Mucosa of descending colon (tissue), 3 donors: ENCODE measurements around the gene BLCAP. TPM values are rescaled to one million over a fixed set of nuclear protein-coding genes. Genes with fewer than 3 reads are reported as not detected.
A peak's percentile ranks its signal among the peaks of the same experiment; 100 is the strongest.
"Not testable (repeated sequence)": the region's sequence is repeated elsewhere in the genome, so short reads cannot be mapped to it uniquely, and the experiment has no call there.

Experiments used
- ATAC-seq: fragments of 200-7000 bp; cut with Tn5 transposase; one replicate; pipeline ENCODE4 v1.9.1; 2020; ENCODE audit warnings: mild to moderate bottlenecking, moderate library complexity
- DNase-seq, 3 donors: peaks; one replicate each; pipeline ENCODE4 v3.0.0-alpha.2; 2020
- H3K36me3 ChIP-seq: fragments of 200-600 bp; one replicate; pipeline ENCODE4 v1.8.0; 2021; ENCODE audit warnings: low read depth, mild to moderate bottlenecking
- H3K4me1 ChIP-seq: fragments of 200-600 bp; one replicate; pipeline ENCODE4 v1.8.0; 2021; ENCODE audit warnings: low read depth, mild to moderate bottlenecking
- H3K4me3 ChIP-seq: fragments of 200-600 bp; one replicate; pipeline ENCODE4 v1.8.0; 2021; ENCODE audit warnings: mild to moderate bottlenecking
- H3K9me3 ChIP-seq: fragments of 200-600 bp; one replicate; pipeline ENCODE4 v1.8.0; 2021; ENCODE audit warnings: mild to moderate bottlenecking
- intact Hi-C, 2 donors: fragments of 100-400 bp; cut with DNase I in 1 of 2; cut with micrococcal nuclease in 1 of 2; formaldehyde crosslinking; loops; one replicate each; pipeline versions ENCODE4 v1.11.0 to v1.11.1; 2022; cut with DNase I, micrococcal nuclease
- total RNA-seq, 3 donors: library from RNA; stranded (reverse); fragmentation: NEBNext Ultra II Directional in 2 of 3; extraction: Animal tissue kit (Norgen Biotek cat#: 25700) in 2 of 3; gene quantifications; one replicate each; pipeline versions ENCODE4 v1.2.1 to v1.2.4, GENCODE V29; 2021 to 2023
- TF ChIP-seq, protein P1 (sequence below): fragments of 200-600 bp; IDR thresholded peaks from one replicate; pipeline ENCODE4 v1.8.0; 2022; ENCODE audit warnings: antibody characterized with exemption, mild to moderate bottlenecking
- donor health status: DM: no; HTN: no; CAD: no; lungs with moderate emphysema.
- donor health status: DM: no; HTN: no; CAD: no.
- donor health status: DM: no; HTN: yes; CAD: no.

Gene BLCAP
- total RNA-seq, 3 donors from 2014 or later: 87.9 to 110 (median 108) TPM

DNA sequence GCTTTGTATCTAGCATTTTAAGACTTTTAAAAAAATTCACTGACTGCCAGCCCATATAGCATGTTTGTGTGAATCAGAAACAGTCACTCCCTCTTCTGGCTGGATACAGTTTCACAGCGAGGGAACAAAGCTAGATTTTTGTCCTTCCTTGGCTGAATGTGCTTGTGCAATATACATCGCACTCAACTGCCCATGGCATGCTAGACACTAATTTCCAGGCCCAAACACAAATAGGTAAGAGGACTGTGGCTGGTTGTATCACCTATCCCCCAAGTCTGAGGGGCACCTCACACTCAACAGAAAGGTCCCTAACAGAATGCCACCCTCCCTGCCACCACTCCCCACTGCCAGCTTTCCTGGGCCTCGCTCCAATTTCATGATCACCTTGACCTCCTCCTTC lies 16.2 kb upstream of the BLCAP start:
- no peaks in the 10 kb centered on the region for H3K9me3 ChIP-seq
- no peaks in the 10 kb centered on the region for H3K36me3 ChIP-seq
- peaks cover 15% of the 10 kb centered on the region for H3K4me1 ChIP-seq
- ATAC-seq (peak; percentile 52), DNase-seq (no peak)
- H3K4me3 ChIP-seq: no peak overlapping the region
- TF ChIP-seq, protein P1, sequence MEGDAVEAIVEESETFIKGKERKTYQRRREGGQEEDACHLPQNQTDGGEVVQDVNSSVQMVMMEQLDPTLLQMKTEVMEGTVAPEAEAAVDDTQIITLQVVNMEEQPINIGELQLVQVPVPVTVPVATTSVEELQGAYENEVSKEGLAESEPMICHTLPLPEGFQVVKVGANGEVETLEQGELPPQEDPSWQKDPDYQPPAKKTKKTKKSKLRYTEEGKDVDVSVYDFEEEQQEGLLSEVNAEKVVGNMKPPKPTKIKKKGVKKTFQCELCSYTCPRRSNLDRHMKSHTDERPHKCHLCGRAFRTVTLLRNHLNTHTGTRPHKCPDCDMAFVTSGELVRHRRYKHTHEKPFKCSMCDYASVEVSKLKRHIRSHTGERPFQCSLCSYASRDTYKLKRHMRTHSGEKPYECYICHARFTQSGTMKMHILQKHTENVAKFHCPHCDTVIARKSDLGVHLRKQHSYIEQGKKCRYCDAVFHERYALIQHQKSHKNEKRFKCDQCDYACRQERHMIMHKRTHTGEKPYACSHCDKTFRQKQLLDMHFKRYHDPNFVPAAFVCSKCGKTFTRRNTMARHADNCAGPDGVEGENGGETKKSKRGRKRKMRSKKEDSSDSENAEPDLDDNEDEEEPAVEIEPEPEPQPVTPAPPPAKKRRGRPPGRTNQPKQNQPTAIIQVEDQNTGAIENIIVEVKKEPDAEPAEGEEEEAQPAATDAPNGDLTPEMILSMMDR: no peak
- intact Hi-C loops: no loop called here

DNA sequence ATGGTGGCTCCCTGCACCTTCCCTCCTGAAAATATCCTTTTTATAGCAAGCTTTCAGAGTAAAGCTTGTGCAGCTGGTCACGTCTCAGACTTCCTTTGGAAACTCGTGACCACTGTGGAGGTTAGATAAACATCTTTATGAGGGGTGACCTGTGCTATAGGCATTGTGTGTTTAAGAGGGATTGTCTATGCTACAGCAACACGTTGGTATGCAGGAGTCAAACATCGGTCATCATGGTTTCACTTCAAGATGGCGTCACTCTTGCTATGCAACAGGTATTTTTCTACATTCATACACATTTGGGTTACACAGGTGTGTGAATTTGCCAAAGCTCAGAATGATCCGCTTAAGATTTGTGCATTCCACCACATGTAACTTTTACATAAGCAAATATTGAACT lies 14.6 kb upstream of the BLCAP start:
- Histone ChIP-seq H3K9me3 (no peaks in the 10 kb centered on the region), H3K4me1 (peaks cover 15% of the 10 kb centered on the region), H3K36me3 (no peaks in the 10 kb centered on the region), H3K4me3 (no peak overlapping the region)
- intact Hi-C loops: no loop called here
- DNase-seq (peak in 1 of 3 donors; percentile 60), ATAC-seq (peak; percentile 88)
- TF ChIP-seq, protein P1: no peak

DNA sequence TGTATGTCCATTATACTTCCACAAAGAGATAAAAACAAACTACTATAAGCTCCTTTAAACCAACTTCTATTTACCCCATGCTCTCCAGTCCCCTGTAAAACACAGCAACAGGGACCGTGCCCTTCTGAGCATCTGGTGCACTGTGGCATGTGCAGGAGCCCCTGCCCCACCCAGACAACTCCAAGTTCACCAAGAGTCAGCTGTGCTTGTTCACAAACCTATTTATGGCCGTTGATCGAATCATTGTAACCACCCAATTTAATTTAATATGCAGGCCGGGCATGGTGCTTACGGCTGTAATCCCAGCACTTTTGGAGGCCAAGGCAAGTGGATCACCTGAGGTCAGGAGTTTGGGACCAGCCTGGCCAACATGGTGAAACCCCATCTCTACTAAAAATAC lies 13.7 kb upstream of the BLCAP start:
- H3K4me3 ChIP-seq: no peak overlapping the region
- H3K4me1 ChIP-seq: peaks cover 15% of the 10 kb centered on the region
- no peaks in the 10 kb centered on the region for H3K9me3 ChIP-seq
- H3K36me3 ChIP-seq: no peaks in the 10 kb centered on the region
- TF ChIP-seq, protein P1: no peak
- ATAC-seq: peak; percentile 20
- intact Hi-C loops: no loop called here
- no peak for DNase-seq

DNA sequence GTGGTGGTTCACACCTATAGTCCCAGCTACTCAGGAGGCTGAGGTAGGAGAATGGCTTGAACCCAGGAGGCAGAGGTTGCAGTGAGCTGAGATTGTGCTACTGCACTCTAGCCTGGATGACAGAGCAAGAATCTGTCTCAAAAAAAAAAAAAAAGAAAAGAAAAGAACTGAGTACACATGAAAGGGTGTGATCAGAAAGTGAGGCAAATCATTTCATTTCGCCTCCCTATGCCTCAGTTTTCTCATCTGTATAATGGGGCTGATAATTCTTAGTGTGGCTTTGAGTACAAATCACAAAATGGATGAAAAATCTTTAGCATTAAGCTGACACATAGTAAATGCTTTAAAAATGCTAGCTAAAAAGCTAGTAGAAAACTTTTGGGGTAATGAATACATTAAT lies 13.2 kb upstream of the BLCAP start:
- H3K36me3 ChIP-seq, ATAC-seq, H3K9me3 ChIP-seq, H3K4me3 ChIP-seq, intact Hi-C loops, DNase-seq: not testable (repeated sequence)
- peaks cover 16% of the 10 kb centered on the region for H3K4me1 ChIP-seq

DNA sequence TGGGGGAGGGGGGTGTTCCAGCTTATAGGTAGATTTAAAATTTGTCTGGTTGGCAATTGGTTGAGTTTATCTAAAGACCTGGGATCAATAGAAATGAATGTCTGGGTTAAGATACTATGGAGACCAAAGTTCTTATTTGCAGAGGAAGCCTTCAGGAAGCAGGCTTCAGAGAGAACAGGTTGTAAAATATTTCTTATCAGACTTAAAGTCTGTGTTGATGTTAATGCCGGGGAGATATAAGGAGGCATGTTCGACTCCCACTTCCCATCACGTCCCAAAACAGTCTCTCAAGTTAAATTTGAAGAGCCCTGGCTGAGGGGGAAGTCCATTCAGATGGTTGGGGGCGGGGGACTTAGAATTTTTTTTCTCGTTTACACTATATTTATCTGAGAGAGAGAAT lies 12.3 kb upstream of the BLCAP start:
- Histone ChIP-seq H3K4me3 (no peak overlapping the region), H3K9me3 (no peaks in the 10 kb centered on the region), H3K36me3 (no peaks in the 10 kb centered on the region), H3K4me1 (peaks cover 21% of the 10 kb centered on the region)
- intact Hi-C loops: no loop called here
- DNase-seq: no peak
- ATAC-seq: peak; percentile 21
- TF ChIP-seq, protein P1: no peak

DNA sequence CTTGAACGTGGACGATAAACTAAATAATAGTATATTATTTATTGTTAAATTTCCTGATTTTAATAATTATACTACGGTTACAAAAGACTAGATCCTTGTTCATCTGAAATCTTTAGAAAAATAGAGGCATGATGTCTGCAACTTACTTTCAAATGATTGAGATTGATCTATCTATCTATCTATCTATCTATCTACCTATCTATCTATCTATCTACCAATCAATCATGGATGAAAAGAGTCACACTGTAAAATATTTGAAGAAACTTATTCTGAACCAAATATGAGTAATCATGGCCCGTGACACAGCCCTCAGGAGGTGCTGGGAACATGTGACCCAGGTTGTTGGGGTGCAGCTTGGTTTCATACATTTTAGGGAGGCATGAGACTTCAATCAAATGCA lies 11.7 kb upstream of the BLCAP start:
- no peaks in the 10 kb centered on the region for H3K36me3 ChIP-seq
- intact Hi-C loops: loop anchor here (10.0 kb wide), 2 partner anchors 155 to 345 kb away; no protein-coding TSS in a partner anchor
- no peaks in the 10 kb centered on the region for H3K9me3 ChIP-seq
- TF ChIP-seq, protein P1: no peak
- no peak overlapping the region for H3K4me3 ChIP-seq
- ATAC-seq (no peak), DNase-seq (no peak)
- H3K4me1 ChIP-seq: peaks cover 25% of the 10 kb centered on the region
